Posterior cingulate gyrus (tissue), 11 donors: ENCODE results near the gene HSF4.

Experiments
- DNase-seq, 10 donors: peaks; one replicate each; pipeline versions ENCODE4 v3.0.0 to v3.0.0-alpha.2; 2020 to 2021; ENCODE audit warnings: mixed read lengths in 3 of 10
- intact Hi-C: fragments of 100-400 bp; cut with DNase I; formaldehyde crosslinking; loops from one replicate; pipeline ENCODE4 v1.15.1; 2023

HSF4 gene

GRCh38 chr16:67196881-67197280, 32.3 kb downstream of the HSF4 start:
- intact Hi-C loops, result no loop called here
- no peak for DNase-seq

GRCh38 chr16:67197704-67198103, 33.2 kb downstream of the HSF4 start:
- no peak for DNase-seq
- intact Hi-C loops, result no loop called here

DNA sequence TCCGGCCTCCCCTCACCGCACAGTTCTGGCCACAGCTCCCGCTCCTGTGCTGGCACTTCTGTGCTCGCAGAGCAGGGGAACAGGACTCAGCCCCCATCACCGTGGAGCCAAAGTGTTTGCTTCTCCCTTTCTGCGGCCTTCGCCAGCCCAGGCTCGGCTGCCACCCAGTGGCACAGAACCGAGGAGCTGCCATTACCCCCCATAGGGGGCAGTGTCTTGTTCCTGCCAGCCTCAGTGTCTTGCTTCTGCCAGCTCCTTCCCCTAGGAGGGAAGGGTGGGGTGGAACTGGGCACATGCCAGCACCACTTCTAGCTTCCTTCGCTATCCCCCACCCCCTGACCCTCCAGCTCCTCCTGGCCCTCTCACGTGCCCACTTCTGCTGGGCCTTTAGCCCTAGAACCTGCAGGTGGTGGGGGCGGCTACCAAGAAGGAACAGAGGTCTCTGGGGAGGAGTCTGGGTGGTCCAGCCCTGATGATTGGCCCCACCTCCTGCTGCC, 33.7 kb downstream of the HSF4 start:
- DNase-seq, result peak in 8 of 10 donors; percentile 41 to 94 (median 70)
- intact Hi-C loops, result no loop called here

DNA sequence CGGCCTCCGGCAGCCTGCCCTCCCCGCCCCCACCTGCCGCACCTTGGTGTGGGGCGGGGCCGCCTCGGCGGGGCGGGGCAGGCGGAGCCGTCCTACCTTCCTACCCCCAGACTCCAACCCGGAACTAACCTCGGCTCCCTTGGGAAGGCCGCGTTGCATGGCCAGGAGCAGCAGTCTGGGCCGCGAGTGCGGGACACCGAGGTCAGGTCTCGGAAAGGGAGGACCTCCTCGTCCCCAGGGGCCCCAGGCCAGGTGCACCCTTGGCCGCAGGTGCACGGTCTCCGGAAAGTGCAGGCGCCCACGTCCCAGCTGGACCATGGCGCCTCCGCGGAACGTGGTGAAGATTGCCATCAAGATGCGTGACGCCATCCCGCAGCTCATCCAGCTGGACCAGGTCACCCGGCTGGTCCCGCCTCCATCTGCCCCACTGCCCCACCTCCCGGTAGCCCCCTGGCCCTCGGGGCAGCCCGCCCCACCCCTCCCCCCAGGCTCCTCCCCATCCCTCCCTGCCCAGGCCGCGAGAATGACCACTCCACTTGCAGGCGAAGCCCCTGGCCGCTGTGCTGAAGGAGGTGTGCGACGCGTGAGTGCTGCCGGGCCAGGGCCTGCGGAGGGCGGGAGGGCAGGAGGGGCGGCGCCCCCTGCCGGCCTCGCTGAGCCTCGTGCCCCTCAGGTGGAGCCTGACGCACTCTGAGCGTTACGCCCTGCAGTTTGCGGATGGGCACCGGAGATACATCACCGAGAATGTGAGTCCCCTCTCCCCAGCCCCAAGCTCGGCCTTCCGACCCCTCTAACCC, 34.7 kb downstream of the HSF4 start, which contains the start of gene ELMO3:
Gene ELMO3, plus strand, starts transcription at position 121 of the 797 bp plus-strand sequence. Its CDS starts 196 bp downstream, at position 317.
- intact Hi-C loops, result no loop called here
- DNase-seq, result no peak

GRCh38 chr16:67199808-67200198, 35.3 kb downstream of the HSF4 start:
- no peak for DNase-seq
- intact Hi-C loops, result no loop called here

- DNase-seq, result peak in 1 of 10 donors; percentile 63
- intact Hi-C loops, result no loop called here
These were observed 35.9 kb downstream of the HSF4 start for GRCh38 chr16:67200491-67200890.

- no peak for DNase-seq
- intact Hi-C loops, result no loop called here
These were observed 37.1 kb downstream of the HSF4 start for GRCh38 chr16:67201411-67202345.

DNA sequence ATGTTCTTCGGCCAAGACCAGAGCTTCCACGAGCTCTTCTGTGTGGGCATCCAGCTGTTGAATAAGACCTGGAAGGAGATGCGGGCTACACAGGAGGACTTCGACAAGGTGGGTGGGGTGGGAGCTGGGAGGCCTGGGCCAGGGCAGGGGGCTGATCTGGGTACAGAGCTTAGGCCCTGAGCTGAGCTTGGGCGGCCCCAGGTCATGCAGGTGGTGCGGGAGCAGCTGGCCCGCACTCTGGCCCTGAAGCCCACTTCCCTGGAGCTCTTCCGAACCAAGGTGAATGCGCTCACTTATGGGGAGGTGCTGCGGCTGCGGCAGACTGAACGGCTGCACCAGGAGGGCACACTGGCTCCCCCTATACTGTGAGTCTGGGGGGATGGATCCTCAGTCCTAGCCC, 37.9 kb downstream of the HSF4 start:
- peak in 1 of 10 donors; percentile 65 for DNase-seq
- intact Hi-C loops, result no loop called here

DNA sequence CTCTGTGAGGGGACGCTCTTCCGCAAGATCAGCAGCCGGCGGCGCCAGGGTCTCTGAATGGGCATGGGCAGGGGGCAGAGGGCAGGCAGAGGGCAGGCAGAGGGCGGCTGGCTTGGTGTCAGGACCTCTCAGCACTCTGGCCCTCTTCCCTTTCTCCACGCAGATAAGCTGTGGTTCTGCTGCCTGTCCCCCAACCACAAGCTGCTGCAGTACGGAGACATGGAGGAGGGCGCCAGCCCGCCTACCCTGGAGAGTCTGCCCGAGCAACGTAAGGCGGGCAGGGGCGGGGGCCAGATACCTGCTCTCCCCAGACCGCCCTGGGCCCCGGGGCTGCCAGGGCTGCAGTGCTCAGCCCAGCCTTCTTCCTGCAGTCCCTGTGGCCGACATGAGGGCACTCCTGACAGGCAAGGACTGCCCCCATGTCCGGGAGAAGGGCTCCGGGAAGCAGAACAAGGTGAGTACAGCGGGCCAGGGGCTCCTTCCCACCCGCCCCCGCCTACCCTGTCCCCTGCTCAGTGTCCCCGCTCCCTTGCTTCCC, 38.5 kb downstream of the HSF4 start:
- DNase-seq, result no peak
- intact Hi-C loops, result no loop called here

DNA sequence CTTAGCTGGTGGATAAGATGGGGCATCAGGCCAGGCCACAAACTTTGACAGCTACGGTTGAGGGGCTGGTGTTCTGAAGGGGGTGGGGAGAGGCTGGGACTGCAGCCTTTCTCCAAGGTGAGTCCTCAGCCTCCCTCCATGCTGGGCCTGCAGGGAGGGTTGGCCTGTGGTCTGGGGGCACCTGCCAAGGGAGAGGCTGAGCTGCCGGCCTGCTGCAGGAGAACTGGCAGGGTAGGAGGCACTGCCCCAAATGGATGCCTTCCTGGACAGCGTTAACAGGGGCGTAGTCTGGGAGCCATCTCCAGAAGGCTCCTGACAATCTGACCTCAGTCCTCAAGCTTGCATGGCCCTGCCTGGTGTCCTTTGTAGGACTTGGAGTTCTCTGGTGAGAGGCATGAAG, 39.5 kb downstream of the HSF4 start:
- intact Hi-C loops, result no loop called here
- no peak for DNase-seq

GRCh38 chr16:67206129-67206837, 41.7 kb downstream of the HSF4 start:
- intact Hi-C loops, result no loop called here
- no peak for DNase-seq

- DNase-seq, result no peak
- intact Hi-C loops, result no loop called here
These were observed 42.3 kb downstream of the HSF4 start for GRCh38 chr16:67206838-67207248.

DNA sequence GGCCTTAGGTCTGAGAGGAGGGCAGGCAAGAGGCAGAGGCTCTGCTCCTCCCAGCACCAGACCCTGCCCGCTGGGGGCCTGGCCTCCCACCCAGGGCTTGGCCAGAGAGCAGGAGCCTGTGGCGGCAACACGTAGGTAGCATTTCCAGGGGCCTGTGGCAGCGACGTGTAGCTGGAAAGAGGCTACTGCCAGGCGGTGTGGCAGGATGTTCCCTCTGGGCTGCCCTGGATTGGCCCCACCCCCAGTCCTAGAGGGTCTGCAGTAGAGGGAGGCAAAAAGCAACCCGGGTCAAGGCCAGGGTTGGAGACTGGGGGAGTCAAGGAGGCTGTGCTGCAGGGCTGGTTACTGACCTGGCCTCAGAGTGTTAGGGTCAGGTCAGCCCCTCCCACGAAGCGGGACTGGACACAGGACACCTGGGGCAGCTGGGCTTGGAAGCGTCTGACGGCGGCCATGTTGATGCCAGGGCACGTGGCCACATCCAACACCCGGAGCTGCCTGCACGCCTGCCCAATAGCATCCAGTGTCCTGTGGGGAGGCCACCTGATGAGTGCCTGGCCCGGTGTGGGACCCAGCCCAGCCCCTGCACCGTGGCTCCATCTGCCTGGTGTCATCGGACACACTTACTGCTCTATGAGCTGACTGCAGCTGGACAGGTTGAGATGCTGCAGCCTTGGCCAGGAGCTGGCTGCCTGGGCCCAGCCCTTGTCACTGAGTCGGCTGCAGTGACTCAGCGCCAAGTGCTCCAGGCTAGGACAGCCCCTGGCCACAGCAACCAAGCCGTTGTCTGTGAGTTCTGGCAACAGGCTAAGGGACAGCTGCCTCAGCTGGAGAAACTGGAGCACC, 42.9 kb downstream of the HSF4 start:
- DNase-seq, result peak in 1 of 10 donors; percentile 59
- intact Hi-C loops, result no loop called here

GRCh38 chr16:67208154-67208896, 43.8 kb downstream of the HSF4 start:
- DNase-seq, result no peak
- intact Hi-C loops, result no loop called here

DNA sequence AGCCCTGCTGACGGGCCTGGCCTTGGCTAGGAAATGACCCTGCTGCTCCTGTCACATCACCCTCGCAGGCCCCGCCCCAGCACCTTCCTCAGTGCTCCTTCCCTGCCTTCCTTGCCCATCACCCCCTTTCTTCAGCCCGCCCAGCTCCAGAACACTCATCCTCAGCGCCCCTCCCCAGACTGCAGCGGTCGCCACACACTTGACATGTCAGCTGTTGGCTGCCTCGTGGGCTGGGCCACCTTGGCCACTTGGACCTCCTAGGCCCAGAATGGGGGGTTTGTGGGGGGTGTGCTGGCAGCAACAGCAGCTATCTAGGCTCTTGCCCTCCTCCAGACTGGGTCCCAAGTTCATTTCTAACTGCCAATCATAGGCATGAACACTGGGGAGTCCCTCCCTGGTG, 45.0 kb downstream of the HSF4 start:
- no peak for DNase-seq
- intact Hi-C loops, result no loop called here

DNA sequence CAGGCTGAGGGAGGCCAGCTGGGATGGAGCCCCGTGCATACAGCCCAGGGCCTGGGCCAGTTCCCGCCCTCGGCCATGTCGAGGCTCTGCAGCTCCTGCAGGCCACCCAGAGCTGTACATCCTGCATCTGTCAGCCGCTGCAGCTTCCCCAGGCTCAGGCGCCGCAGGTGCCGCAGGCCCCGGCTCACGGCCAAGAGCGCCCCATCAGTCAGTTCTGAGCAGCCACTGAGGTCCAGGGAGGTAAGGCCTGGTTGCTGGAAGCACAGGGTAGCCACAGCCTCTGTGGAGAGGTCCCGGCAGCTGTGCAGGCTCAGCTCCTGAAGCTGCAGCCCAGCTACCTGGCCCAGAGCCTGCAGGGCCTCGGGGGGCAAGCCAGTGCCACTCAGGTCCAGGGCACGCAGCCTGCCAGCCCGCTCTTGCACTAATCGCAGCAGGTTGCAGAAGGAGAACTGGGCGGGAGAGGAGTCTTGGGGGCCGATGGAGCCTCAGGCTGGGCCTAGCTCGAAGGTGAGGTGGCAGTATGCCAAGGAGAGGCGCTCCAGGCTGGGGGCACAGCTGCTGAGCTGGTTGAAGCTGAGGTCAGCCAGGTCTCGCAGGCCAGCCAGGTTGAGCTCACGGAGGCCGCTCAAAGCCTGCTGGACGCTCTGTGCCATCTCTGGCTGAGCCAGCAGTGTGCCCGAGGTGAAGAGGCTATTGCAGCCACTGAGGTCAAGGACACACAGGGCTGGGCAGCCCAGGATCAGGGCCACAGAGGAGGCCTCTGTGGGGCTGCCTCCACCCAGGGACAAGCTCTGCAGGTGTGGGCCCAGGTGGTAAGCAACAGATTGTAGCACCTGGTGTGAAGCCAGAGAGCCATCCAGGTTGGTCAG, 45.8 kb downstream of the HSF4 start:
- no peak for DNase-seq
- intact Hi-C loops, result no loop called here

GRCh38 chr16:67211674-67212073, 47.1 kb downstream of the HSF4 start:
- intact Hi-C loops, result no loop called here
- DNase-seq, result no peak

DNA sequence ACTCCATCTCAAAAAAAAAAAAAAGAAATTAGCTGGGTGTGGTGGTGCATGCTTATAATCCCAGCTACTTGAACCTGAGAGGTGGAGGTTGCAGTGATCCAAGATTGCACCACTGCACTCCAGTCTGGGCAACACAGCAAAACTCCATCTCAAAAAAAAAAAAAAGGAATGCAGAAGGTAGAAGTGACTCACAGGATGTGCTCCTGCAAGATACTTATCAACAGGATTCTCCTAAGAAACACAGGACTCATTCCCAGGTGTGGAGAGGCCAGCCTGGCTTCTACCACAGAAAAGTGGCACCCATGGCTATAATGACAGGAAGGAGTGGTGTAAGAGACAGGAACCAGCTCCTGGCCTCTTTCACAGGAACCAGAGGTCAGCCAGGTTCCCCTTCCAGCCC, 48.2 kb downstream of the HSF4 start:
- intact Hi-C loops, result no loop called here
- no peak for DNase-seq
